Astrocyte of the spinal cord (primary cell): ENCODE data around the gene GALNT2.

Experiments
- DNase-seq: peaks from one replicate; pipeline ENCODE4 v3.0.0; 2011; ENCODE audit warnings: low read depth, low spot score
- H3K4me3 ChIP-seq: 2 replicates; pipeline ENCODE4 v1.5.1; 2011; ENCODE audit warnings: low read depth, mild to moderate bottlenecking, low read length, moderate library complexity
- in situ Hi-C: cut with HindIII; loops from 2 replicates; pipeline ENCODE4 v1.10.0; 2017; ENCODE audit warnings: low sequenced_read_pairs
- TF ChIP-seq, protein P1 (sequence below): IDR thresholded peaks from 2 replicates; pipeline ENCODE4 v1.5.1; 2012; ENCODE audit warnings: low read depth, mild to moderate bottlenecking, low read length, inconsistent platforms

GALNT2 gene

GRCh38 chr1:230057100-230057499 lies 9.9 kb upstream of the GALNT2 start:
- H3K4me3 ChIP-seq, result no peak overlapping the region
- in situ Hi-C loops, result no loop called here
- no peak for DNase-seq
- TF ChIP-seq, protein P1, sequence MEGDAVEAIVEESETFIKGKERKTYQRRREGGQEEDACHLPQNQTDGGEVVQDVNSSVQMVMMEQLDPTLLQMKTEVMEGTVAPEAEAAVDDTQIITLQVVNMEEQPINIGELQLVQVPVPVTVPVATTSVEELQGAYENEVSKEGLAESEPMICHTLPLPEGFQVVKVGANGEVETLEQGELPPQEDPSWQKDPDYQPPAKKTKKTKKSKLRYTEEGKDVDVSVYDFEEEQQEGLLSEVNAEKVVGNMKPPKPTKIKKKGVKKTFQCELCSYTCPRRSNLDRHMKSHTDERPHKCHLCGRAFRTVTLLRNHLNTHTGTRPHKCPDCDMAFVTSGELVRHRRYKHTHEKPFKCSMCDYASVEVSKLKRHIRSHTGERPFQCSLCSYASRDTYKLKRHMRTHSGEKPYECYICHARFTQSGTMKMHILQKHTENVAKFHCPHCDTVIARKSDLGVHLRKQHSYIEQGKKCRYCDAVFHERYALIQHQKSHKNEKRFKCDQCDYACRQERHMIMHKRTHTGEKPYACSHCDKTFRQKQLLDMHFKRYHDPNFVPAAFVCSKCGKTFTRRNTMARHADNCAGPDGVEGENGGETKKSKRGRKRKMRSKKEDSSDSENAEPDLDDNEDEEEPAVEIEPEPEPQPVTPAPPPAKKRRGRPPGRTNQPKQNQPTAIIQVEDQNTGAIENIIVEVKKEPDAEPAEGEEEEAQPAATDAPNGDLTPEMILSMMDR, result no peak

GRCh38 chr1:230057681-230058565 lies 9.1 kb upstream of the GALNT2 start:
- DNase-seq, result no peak
- H3K4me3 ChIP-seq, result no peak overlapping the region
- in situ Hi-C loops, result no loop called here
- TF ChIP-seq, protein P1, result no peak

DNA sequence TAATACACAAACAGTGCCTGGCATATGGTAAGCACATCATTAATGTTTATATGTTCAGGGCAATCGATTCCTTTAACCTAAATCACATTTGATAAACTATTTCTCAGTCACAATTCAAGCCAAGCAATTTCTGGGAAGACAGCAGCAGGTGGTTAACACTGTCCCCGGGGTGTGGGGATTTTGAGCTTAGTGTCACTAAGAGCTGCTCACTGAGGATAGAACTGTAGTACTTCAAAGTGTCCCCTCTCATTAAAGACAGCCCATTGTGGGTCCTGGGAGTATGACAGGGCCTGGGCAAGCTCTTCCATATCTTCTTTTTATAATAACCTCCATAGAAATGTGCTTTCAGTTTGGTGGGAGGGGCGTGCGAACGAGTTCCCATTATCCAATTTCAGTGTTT lies 8.4 kb upstream of the GALNT2 start:
- TF ChIP-seq, protein P1, result no peak
- no peak overlapping the region for H3K4me3 ChIP-seq
- no peak for DNase-seq
- in situ Hi-C loops, result no loop called here

DNA sequence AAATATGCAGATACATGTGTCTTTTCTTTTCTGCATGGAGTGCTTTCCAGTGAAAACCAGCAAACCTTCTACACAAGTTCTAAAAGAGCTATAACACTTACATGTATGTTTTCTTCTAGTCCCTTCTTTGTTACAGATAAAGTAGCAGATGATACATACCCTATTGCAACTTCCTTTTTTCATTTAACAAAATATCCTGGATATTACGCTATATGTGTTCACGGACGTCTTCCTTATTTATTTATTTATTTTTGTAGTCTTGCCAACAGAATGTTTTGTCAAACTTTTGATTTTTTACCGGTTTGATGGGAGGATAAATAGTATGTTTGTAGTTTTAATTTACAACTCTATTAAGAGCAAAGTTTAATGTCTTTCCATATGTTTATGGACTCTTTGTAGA lies 5.2 kb upstream of the GALNT2 start:
- TF ChIP-seq, protein P1, result no peak
- DNase-seq, result no peak
- in situ Hi-C loops, result no loop called here
- H3K4me3 ChIP-seq, result no peak overlapping the region

DNA sequence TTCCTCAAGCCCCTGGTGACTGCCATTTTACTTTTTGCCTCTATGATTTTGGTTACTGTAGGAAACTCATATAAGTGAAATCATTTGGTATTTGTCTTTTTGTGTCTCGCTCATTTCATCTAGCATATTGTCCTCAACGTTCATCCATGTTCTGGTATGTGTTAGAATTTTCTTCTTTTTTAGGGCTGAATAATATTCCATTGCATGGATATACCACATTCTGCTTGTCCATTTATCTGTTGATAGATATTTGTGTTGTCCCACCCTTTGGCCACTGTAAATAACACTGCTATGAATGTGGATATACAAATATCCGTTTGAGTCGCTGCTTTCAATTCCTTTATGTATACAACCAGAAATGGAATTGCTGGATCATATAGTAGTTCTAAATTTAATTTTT lies 4.5 kb upstream of the GALNT2 start:
- TF ChIP-seq, protein P1, result no peak
- in situ Hi-C loops, result no loop called here
- no peak for DNase-seq
- H3K4me3 ChIP-seq, result no peak overlapping the region

- no peak overlapping the region for H3K4me3 ChIP-seq
- in situ Hi-C loops, result no loop called here
- DNase-seq, result no peak
- TF ChIP-seq, protein P1, result no peak
These were observed 2.8 kb upstream of the GALNT2 start for GRCh38 chr1:230064283-230064682.
